Astrocyte of the spinal cord (primary cell): ENCODE results near the gene FGF22.

Source experiments
- DNase-seq: peaks from one replicate; pipeline ENCODE4 v3.0.0; 2011; ENCODE audit warnings: low read depth, low spot score
- H3K4me3 ChIP-seq: 2 replicates; pipeline ENCODE4 v1.5.1; 2011; ENCODE audit warnings: low read depth, mild to moderate bottlenecking, low read length, moderate library complexity
- CTCF ChIP-seq: IDR thresholded peaks from 2 replicates; pipeline ENCODE4 v1.5.1; 2012; ENCODE audit warnings: low read depth, mild to moderate bottlenecking, low read length, inconsistent platforms
- in situ Hi-C: cut with HindIII; loops from 2 replicates; pipeline ENCODE4 v1.10.0; 2017; ENCODE audit warnings: low sequenced_read_pairs

FGF22 gene

GRCh38 chr19:608155-609003 is 31.3 kb upstream of the FGF22 start:
- no peak for TF ChIP-seq CTCF
- no peak for DNase-seq
- in situ Hi-C loops: no loop called here
- H3K4me3 ChIP-seq: no peak overlapping the region

GRCh38 chr19:609004-609346 is 30.7 kb upstream of the FGF22 start:
- H3K4me3 ChIP-seq: no peak overlapping the region
- TF ChIP-seq CTCF: no peak
- DNase-seq: no peak
- in situ Hi-C loops: no loop called here

- H3K4me3 ChIP-seq: no peak overlapping the region
- in situ Hi-C loops: no loop called here
- peak; percentile 43 for DNase-seq
- TF ChIP-seq CTCF: no peak
Measured at GRCh38 chr19:610071-610800, 29.4 kb upstream of the FGF22 start.

GRCh38 chr19:610801-611480 is 28.7 kb upstream of the FGF22 start:
- in situ Hi-C loops: no loop called here

GRCh38 chr19:611481-611868 is 28.2 kb upstream of the FGF22 start:
- TF ChIP-seq CTCF: no peak
- DNase-seq: peak; percentile 98
- no peak overlapping the region for H3K4me3 ChIP-seq
- in situ Hi-C loops: no loop called here

More at GRCh38 chr19:610801-611480, 28.7 kb upstream of the FGF22 start:
- peak; percentile 97 for DNase-seq
- no peak for TF ChIP-seq CTCF
- H3K4me3 ChIP-seq: no peak overlapping the region

- no peak for DNase-seq
- TF ChIP-seq CTCF: no peak
- H3K4me3 ChIP-seq: no peak overlapping the region
- in situ Hi-C loops: no loop called here
Measured at GRCh38 chr19:612941-613340, 26.7 kb upstream of the FGF22 start.
